NCI-H2081 treated with DMSO at 0.1 percent for 48 hours (cell line): Measurements from ENCODE around the gene NUDT4.
"Not testable (repeated sequence)": the region's sequence is repeated elsewhere in the genome, so short reads cannot be mapped to it uniquely, and the experiment has no call there.

ENCODE experiments used
- DNase-seq: peaks from one replicate; lab custom pipeline; 2025; lab: John Stamatoyannopoulos, UW

Gene NUDT4

GRCh38 chr12:93368766-93369165, 9.0 kb upstream of the NUDT4 start:
- no peak for DNase-seq

DNA sequence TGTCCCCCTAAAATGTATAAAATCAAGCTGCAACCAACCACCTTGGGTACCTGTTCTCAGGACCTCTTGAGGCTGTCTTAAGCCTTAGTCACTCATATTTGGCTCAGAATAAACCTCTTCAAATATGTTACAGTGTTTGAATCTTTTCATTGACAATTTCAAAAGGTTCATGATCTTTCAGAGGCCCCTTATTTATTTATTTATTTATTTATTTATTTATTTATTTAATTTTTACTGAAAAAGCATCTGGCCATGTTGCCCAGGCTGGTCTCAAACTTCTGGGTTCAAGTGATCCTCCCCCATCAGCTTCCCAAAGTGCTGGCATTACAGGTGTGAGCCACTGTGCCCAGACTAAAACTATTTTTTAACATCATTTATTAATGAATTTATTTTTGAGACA, 8.2 kb upstream of the NUDT4 start:
- no peak for DNase-seq

- DNase-seq, result no peak
Measured at GRCh38 chr12:93370947-93371346, 6.8 kb upstream of the NUDT4 start.

DNA sequence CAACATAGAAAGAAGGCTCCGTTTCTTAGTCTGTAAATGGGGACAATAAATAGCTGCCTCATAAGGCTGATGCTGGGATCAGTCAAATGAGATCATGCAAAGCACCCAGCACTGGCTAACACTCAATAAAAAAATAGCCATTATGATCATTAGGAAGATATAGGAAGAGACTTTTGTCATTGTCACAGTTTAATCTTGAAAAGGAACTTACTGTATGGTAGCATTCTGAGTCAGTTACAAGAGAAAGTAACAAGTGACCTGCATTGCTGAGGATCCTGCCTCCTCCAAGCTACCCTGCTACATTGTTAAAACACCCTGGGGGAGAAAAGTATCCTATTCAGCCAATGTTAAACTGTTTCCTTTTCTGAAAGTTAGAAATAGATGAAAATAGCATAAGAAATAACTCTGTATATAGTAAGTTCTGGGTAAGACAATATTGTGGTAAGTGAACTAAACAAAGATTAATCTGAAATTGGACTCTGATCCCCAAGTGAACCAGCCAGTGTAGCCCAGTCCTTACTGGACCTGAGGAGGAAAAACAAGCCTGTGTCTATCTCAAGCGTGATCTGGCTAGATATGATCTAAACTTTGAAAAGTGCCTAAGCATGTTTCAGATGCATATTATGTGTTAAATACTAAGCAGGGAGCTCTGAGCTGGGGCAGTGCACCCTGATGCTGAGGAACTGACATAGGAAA, 3.6 kb upstream of the NUDT4 start:
- DNase-seq, result no peak

DNA sequence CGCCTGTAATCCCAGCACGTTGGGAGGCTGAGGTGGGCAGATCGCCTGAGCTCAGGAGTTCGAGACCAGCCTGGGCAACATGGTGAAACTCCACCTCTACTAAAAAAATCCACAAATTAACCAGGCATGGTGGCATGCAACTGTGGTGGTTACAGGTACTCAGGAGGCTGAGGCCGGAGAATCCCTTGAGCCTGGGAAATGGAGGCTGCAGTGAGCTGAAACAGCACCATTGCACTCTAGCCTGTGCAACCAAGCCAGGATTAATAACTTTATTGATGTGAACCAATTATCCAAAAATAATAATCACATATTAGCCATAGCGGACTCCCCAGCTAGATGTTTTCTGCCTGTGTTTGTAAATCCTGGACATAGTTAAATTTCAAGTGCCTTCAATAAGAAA, 1.8 kb upstream of the NUDT4 start:
- DNase-seq, result no peak

GRCh38 chr12:93376436-93377251, 1.1 kb upstream of the NUDT4 start:
- no peak for DNase-seq

DNA sequence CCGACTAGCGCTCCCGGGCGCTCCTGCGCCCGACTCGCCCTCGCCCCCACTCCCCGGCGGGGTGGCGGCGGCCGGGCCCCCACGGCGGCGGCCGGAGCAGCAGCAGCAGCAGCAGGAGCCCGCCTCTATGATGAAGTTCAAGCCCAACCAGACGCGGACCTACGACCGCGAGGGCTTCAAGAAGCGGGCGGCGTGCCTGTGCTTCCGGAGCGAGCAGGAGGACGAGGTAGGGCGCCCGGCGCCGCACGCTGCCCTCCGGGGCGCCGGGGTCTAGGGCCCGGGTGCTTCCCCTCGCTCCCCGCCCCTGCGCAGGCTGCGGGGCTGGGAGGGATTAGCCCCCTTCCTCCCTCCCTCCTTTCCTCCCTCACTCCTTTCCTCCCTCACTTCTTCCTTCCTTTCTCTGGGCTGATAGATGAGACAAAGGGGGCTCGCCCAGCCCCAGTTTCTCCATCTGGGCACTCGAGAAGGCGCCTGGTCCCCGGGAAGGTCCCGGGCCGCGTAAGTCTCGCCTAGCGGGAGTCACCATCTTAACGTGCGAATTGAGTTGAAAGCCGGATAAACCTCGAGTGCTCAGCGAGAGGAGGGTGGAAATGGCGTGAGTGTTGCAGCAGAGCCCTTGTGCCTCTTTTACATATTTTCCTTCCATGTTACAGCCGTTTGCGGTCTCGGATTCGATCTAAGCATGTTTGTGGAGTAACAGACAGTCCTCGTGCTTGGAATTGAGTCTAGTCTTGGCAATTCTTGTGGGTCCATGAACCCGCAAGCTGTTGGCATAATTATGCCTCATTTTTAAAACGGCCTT, 672 bp downstream of the NUDT4 start:
- not testable (repeated sequence) for DNase-seq

- no peak for DNase-seq
Measured at GRCh38 chr12:93378998-93379325, 1.2 kb downstream of the NUDT4 start.

DNA sequence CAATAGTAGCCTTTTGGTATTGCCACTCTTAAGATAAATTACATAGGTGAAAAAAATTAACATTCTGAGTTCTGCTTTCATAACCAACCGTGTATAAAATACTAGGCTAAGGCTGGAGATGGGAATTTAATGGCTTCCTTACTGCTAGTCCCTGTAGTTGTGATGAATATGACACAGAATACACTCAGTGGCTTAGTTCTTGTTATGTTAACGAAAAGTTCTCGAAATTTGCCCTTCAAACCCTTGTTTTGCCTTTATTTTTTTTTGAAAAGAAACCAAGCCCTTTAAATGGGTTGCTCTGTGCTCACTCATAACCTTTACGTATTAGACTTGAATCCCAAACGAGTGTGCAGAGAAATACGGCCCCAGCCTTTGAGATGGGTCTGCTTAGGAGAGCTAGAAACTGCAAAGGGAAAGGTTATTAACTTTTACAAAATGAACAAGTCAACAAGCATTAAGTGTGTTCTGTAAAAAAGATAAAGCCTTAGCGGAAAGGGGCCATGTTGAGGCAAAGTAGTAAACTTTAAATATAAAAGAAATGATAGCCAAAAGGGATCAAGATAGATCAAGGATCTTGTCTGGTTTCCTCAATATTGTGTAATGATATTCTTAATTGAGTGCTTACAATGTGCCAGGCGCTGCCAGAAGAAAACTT, 1.7 kb downstream of the NUDT4 start:
- no peak for DNase-seq

DNA sequence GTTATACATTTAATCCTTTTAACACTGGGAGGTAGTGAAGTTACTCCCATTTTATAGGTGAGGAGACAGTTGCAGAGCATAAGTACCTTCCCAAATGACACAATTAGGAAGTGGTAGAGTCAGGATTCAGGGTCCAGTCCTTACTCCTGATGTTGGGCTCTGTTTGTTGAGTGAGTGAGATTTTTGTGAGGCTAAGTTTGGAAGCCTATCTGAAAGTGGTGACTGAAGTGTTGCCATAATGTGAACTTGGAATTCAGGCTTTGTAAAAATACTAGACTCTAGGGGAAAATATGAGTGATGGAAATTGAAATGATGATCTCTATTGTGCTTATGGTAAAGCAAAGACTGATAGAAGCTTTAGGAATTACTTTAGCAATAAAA, 2.2 kb downstream of the NUDT4 start:
- DNase-seq, result no peak

GRCh38 chr12:93380480-93381121, 2.9 kb downstream of the NUDT4 start:
- no peak for DNase-seq

- no peak for DNase-seq
Measured at GRCh38 chr12:93381161-93381975, 3.6 kb downstream of the NUDT4 start.

GRCh38 chr12:93381976-93382437, 4.3 kb downstream of the NUDT4 start:
- DNase-seq, result not testable (repeated sequence)

GRCh38 chr12:93387780-93388179, 10.1 kb downstream of the NUDT4 start:
- no peak for DNase-seq

DNA sequence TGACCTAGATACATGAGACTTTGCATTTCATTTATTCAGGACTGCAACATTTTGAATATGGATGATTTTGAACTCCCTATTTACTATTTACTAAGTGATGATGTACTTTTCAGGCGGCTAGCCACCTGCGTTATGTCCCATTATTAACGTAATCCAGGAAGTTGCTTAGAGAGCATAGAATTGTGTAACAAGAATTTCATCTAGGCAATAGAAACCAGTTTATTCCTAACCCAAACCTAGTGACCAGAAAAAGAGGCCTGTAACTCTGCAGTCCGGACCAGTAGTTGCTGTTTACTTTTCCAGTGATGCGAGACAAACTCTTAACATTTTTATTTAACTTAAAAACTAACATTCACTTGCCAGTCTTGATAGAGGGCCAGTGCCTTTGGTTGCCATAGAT, 12.3 kb downstream of the NUDT4 start:
- DNase-seq, result no peak

DNA sequence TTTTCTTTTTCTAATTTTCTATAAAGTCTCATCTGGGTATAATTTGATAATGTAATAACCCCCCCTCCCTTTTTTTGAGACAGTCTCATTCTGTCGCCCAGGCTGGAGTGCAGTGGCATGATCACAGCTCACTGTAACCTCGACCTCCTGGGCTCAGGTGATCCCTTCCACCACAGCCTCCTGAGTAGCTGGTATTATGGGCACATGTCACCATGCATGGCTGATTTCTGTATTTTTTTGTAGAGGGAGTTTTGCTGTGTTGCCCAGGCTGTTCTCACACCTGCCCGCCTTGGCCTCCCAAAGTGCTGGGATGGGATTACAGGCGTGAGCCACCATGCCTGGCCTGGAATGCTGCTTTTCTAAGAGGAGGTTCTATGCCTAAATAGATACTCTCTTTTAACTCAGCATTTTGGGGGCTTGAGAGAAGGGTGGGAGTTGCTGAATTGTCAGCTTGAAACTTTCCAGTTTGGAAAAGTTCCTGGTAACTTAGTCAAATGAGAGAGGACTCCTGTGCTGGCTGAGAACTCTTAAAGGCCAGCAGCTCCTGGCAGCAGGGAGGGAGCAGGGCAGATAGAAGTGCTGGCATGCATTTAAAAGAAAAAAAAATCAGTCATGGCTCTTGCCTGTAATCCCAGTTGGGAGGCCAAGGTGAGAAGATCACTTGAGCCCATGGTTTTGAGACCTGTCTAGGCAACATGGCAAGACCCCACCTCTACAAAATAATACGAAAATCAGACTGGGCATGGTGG, 13.0 kb downstream of the NUDT4 start:
- DNase-seq, result no peak

GRCh38 chr12:93393425-93393824, 15.7 kb downstream of the NUDT4 start:
- DNase-seq, result no peak

- no peak for DNase-seq
Measured at GRCh38 chr12:93397412-93397811, 19.7 kb downstream of the NUDT4 start.

DNA sequence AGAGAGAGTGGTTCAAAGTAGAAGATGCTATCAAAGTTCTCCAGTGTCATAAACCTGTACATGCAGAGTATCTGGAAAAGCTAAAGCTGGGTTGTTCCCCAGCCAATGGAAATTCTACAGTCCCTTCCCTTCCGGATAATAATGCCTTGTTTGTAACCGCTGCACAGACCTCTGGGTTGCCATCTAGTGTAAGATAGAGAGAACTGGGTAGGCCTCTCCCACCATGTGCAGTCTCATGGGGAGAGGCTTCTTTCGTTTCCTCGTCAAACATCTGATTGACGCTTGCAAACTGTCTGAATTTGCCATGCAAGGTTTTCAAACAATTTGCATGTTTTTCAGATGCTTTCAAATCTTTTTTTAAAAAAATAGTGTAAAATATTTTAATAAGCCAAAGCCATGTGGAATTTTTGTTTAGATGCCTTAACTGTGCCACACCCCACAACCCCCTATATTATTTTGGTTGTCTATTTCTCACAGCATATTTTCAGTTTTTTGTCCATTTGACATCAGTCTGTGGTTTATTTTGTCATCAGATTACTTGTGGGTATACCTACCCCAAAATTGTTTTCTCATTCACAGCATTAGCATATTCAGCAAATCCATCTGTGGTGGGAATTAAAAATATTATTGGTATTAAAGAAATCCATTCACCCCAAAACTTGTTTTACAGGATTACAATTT, 21.6 kb downstream of the NUDT4 start:
- DNase-seq, result not testable (repeated sequence)
